Activated T-helper 2 cell treated with anti-CD3 and anti-CD28 coated beads, Interferon-gamma antibody, Interleukin-2, Interleukin-4, amounts not matched to agents 10 μg/mL and 5 μg/mL and 100 μg/mL, durations not matched to agents 14 hours and 24 hours and 36 hours (primary cell): Measurements from ENCODE around the gene MARCOL. TPM values are rescaled to one million over a fixed set of nuclear protein-coding genes. Genes with fewer than 3 reads are reported as not detected.

ENCODE experiments used
- DNase-seq: peaks from one replicate; pipeline ENCODE4 v3.0.0; 2021; ENCODE audit warnings: low spot score
- H3K27ac Mint-ChIP-seq: one replicate; pipeline ENCODE4 v1.8.0; 2021; ENCODE audit warnings: mixed read lengths
- H3K27me3 Mint-ChIP-seq: one replicate; pipeline ENCODE4 v1.8.0; 2021; ENCODE audit warnings: low read depth, mixed read lengths
- H3K36me3 Mint-ChIP-seq: one replicate; pipeline ENCODE4 v1.8.0; 2021; ENCODE audit warnings: low read depth, mixed read lengths
- H3K4me1 Mint-ChIP-seq: one replicate; pipeline ENCODE4 v1.8.0; 2021; ENCODE audit warnings: low read depth, mixed read lengths
- H3K4me3 Mint-ChIP-seq: one replicate; pipeline ENCODE4 v1.8.0; 2021; ENCODE audit warnings: low read depth, mild to moderate bottlenecking, moderate library complexity, mixed read lengths
- H3K9me3 Mint-ChIP-seq: one replicate; pipeline ENCODE4 v1.8.0; 2021; ENCODE audit warnings: mixed read lengths
- intact Hi-C: fragments of 100-400 bp; cut with micrococcal nuclease; formaldehyde crosslinking; loops from one replicate; pipeline ENCODE4 v1.15.1; 2023
- total RNA-seq: library from RNA; stranded (reverse); gene quantifications from 2 replicates; pipeline ENCODE4 v1.2.3, GENCODE V29; 2022

MARCOL gene, protein sequence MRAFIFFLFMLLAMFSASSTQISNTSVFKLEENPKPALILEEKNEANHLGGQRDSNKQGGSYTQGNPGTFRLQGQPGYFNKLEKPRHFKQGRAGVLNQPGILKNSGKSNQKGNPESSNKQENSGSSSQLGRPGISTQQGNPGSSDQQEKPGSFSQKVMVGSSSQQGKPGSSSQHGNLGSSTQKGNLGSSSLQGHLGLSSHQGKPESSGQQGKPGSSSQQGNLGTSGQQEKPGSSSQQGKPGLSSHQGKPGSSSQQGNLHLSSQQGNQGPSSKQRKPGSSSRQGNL
- not detected in 2 replicates for total RNA-seq

DNA sequence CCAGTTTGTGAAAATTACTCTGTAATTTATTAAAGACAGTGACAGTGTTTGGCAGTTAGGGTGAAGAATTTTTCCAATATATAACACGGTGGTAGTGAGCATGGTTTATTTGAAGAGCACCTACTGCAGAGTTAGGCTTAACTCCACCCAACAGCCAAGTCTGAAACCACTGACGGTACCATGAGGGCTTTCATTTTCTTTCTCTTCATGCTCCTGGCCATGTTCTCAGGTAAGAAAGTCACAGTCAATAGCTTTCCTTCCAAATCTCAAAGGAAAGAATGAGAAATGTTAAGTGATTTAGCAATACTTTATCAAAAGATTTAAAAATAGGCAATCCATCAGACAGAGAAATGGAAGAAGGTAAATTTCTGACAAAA lies at the start of gene MARCOL:
Gene MARCOL (plus strand): TSS at position 108 of the 377 bp plus-strand sequence. CDS start 73 bp downstream, at position 181.
- no peak for DNase-seq
- Mint-ChIP-seq H3K27ac (no peak within 1 kb of the TSS), H3K4me1 (no peaks in the 10 kb centered on the region), H3K36me3 (no peaks in the 10 kb centered on the region), H3K27me3 (no peaks in the 10 kb centered on the region), H3K9me3 (no peaks in the 10 kb centered on the region), H3K4me3 (no peak within 1 kb of the TSS)
- intact Hi-C loops: no loop called here

DNA sequence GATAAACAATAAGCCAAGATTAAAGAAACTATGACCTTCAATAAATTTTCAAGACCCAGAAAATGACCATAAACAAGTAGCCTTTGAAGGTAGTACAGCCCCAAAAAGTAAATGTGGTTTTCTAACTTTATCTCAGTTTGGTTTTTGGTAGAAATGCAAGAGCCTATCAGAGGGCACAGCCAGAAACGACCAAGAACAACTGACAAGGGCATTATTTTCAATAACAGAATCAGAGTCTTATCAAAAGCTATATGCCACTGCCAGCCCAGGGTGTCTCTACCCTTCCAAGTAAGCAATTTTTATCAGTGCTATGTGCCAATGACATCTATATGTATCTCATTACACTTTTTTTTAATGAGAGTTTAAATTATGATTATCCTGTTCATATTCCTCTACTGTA lies 47.3 kb upstream of the MARCOL start:
- no peak for DNase-seq
- intact Hi-C loops: no loop called here
- H3K9me3 Mint-ChIP-seq: no peaks in the 10 kb centered on the region
- H3K4me3 Mint-ChIP-seq: no peak overlapping the region
- peaks cover 3% of the 10 kb centered on the region for H3K27me3 Mint-ChIP-seq
- H3K27ac Mint-ChIP-seq: no peak overlapping the region
- H3K36me3 Mint-ChIP-seq: no peaks in the 10 kb centered on the region
- peaks cover 7% of the 10 kb centered on the region for H3K4me1 Mint-ChIP-seq

DNA sequence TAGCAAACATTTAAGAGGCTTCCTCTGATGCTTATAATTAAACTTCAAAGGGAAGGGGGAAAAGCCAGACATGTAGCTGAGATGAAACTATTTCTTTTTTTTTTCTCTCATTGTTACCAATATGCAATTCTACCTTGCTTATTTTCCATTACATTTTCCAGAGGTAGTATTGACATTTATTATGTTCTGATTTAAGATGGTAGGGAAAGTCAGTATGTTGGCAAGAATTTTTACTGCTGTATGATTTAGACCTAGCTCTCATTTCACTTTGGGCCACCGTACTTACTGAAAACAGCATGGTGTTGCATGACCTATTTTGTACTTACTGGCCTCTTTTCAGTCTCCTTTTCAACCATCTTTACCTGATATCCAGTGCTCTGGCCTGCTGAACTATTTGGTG lies 45.1 kb upstream of the MARCOL start:
- Mint-ChIP-seq H3K4me1 (peaks cover 3% of the 10 kb centered on the region), H3K27me3 (peaks cover 3% of the 10 kb centered on the region), H3K4me3 (no peak overlapping the region), H3K36me3 (no peaks in the 10 kb centered on the region), H3K27ac (no peak overlapping the region), H3K9me3 (no peaks in the 10 kb centered on the region)
- DNase-seq: no peak
- intact Hi-C loops: no loop called here

DNA sequence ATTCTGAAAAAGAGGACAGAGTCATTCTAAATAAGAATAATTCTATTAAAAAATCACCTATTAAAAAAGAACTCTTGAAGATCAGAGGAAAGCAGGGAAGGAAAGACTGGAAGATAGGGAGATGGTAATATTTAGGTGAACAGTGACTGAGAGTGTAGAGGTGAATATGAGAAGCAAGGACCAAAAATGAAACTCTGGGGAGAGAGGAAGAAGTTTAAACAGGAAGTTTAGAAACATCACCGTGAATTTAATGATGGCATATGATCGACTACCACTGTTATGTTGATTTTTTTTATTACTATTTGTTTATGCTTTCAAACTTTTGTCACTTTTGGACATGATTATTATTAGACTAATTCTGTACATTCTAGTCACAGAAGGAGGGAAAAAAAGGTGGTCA lies 37.2 kb upstream of the MARCOL start:
- H3K36me3 Mint-ChIP-seq: no peaks in the 10 kb centered on the region
- H3K27ac Mint-ChIP-seq: no peak overlapping the region
- peaks cover 4% of the 10 kb centered on the region for H3K27me3 Mint-ChIP-seq
- intact Hi-C loops: no loop called here
- H3K9me3 Mint-ChIP-seq: no peaks in the 10 kb centered on the region
- H3K4me1 Mint-ChIP-seq: no peaks in the 10 kb centered on the region
- H3K4me3 Mint-ChIP-seq: no peak overlapping the region
- no peak for DNase-seq

DNA sequence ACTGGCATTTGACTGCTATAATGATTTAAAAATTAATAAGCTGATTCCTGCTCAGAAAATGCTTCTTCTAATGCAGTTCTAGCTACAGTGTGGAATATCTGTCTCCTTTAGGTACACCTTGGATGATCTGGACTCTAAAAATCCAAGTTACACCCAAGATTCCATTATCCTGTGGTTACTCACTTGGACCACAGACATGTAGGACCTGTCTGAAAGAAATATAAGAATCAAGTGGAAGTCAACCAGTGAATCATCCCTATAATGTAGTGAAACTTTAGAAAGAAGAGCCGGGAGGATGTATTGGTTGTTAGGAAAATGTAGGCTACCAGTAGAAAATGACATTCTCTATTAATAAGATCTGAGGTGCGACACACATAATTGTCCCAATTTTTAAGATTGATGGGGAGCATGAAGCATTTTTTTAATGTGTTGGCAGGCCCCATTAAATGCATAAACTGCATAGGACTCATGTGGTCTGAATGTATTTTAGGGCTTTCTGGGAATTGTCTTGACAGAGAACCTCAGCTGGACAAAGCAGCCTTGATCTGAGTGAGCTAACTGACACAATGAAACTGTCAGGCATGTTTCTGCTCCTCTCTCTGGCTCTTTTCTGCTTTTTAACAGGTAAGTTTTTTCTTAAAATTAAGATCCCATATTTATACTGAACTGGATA lies 35.7 kb upstream of the MARCOL start, which contains the start of gene SPINK6:
Gene SPINK6 (plus strand): TSS at position 512 of the 673 bp plus-strand sequence. CDS start 55 bp downstream, at position 567.
- H3K36me3 Mint-ChIP-seq: no peaks in the 10 kb centered on the region
- peaks cover 4% of the 10 kb centered on the region for H3K27me3 Mint-ChIP-seq
- no peaks in the 10 kb centered on the region for H3K9me3 Mint-ChIP-seq
- H3K4me3 Mint-ChIP-seq: no peak within 1 kb of the TSS
- no peak for DNase-seq
- no peaks in the 10 kb centered on the region for H3K4me1 Mint-ChIP-seq
- no peak within 1 kb of the TSS for H3K27ac Mint-ChIP-seq
- intact Hi-C loops: no loop called here

DNA sequence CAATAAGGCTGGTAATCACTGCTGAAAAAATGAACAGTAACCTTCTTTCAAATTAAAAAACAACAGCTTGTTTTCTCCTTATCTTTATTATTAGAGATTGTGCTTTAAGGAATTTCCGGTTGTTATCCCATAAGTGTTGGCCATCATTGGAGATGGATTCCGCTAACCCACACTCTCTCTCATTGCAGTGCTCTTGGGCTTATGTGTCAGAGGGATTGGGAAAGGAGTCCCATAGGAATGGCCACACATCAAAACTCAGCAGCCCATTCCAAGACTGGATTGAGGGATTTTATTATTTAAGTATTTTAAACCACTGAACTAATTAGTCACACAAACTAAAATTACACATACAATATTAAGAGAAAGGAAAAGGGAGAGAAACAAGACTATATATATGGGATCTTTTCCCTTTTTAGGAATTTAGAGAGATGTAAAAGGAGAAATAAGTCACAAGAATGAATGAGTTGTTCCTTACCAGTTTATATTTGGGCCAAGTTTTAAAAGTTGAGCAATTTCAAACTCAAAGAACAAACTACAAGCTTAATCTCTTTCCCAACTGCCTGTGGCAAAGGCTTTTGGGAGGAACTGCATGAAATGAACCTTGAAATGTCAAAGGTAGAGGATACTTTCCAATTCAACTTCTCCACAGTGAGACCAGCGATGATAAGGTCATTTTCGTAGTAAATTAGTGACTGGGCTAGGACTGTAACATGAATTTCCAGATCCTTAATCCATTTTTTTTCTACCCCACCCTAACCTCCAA lies 33.1 kb upstream of the MARCOL start:
- Mint-ChIP-seq H3K27ac (no peak overlapping the region), H3K27me3 (no peaks in the 10 kb centered on the region), H3K36me3 (no peaks in the 10 kb centered on the region), H3K4me1 (no peaks in the 10 kb centered on the region), H3K9me3 (no peaks in the 10 kb centered on the region), H3K4me3 (no peak overlapping the region)
- intact Hi-C loops: no loop called here
- DNase-seq: no peak

DNA sequence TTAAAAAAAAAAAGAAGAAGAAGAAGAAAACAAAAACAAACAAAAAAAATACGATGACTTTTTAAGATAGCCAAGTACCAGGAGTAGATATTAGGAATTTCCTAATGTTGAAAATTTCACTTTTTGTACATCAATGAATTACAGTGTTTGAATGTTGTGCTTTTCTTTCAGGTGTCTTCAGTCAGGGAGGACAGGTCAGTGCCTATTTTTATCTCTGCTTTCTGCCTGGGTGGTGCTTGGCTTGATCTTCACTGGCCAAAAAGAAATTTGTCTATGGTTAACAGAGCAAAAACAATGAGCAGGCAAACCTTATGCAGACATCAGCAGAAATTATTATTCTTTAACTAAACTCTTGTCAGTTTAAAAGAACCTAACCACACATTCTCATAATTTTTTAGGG lies 32.5 kb upstream of the MARCOL start:
- no peak for DNase-seq
- Mint-ChIP-seq H3K4me1 (no peaks in the 10 kb centered on the region), H3K4me3 (no peak overlapping the region), H3K27me3 (no peaks in the 10 kb centered on the region), H3K36me3 (no peaks in the 10 kb centered on the region), H3K27ac (no peak overlapping the region), H3K9me3 (no peaks in the 10 kb centered on the region)
- intact Hi-C loops: no loop called here

DNA sequence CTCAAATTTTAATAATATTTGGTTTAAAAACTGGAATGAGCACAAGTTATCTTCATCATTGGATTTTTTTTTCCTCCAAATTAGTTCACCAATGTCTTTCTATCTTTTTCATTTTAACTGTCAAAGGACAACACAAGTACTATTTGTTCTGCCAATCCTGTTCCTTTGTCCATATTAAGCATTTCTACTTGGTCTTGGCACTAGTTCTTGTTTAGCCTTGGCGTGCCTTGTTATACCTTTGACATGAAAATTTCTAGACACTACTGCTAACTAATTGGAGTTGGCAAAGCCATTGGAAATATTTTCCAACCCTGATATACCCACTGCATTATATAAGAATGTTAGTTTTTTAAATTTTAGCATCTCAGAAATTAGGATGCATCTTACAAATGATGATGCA lies 31.7 kb upstream of the MARCOL start:
- H3K27ac Mint-ChIP-seq: no peak overlapping the region
- no peaks in the 10 kb centered on the region for H3K4me1 Mint-ChIP-seq
- intact Hi-C loops: no loop called here
- H3K36me3 Mint-ChIP-seq: no peaks in the 10 kb centered on the region
- no peak for DNase-seq
- H3K27me3 Mint-ChIP-seq: peaks cover 3% of the 10 kb centered on the region
- no peaks in the 10 kb centered on the region for H3K9me3 Mint-ChIP-seq
- no peak overlapping the region for H3K4me3 Mint-ChIP-seq

DNA sequence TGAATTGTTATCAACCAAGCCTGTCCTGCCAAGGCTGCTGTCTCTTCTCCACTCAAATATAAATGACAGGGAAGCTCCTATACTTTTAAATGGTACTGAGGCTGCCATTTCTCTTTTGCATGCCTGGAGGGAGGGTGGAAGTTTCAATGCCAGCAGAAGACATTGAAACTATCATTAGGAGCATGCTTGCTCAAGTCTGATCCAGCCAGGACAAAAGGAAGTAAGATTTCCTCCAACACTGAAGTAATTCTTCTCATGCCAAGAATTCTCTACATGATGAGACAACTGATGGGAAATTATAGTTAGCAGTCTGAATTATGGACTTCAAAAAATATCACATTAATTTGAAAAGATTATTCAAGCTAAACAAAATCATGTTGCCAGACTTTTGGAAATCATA lies 30.1 kb upstream of the MARCOL start:
- intact Hi-C loops: no loop called here
- Mint-ChIP-seq H3K27me3 (peaks cover 4% of the 10 kb centered on the region), H3K36me3 (no peaks in the 10 kb centered on the region), H3K4me3 (no peak overlapping the region), H3K4me1 (no peaks in the 10 kb centered on the region), H3K27ac (no peak overlapping the region), H3K9me3 (no peaks in the 10 kb centered on the region)
- DNase-seq: no peak

DNA sequence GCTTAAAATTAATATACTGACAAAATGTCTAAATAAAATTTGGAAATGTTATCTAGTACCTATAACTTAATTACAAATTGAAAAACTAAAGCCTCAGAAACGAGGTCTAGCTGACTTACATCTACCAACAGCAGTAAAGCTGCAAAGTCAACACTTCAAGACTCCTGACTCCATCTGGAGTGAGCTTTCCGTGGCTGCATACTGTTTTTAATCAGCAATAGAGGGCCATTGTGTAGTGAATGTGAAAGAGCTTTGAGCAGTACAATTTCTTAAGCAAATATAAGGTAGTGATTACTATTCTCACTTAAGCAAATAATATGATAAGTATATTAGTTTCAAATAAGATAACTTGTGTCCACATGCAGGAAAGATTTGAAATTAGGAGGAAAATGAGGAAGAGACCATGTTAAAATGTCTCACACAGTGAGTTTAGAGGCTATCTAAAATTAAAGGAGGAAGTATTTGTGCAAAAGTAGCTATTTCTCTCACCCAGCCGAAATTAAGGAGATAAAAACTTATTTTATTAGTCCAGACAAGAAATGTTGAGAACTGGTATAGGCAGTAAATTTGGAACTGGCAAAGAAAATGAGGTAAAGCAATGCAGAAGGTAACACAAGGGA lies 29.1 kb upstream of the MARCOL start:
- no peak for DNase-seq
- intact Hi-C loops: no loop called here
- Mint-ChIP-seq H3K36me3 (no peaks in the 10 kb centered on the region), H3K27me3 (peaks cover 4% of the 10 kb centered on the region), H3K27ac (no peak overlapping the region), H3K4me3 (no peak overlapping the region), H3K9me3 (no peaks in the 10 kb centered on the region), H3K4me1 (no peaks in the 10 kb centered on the region)

DNA sequence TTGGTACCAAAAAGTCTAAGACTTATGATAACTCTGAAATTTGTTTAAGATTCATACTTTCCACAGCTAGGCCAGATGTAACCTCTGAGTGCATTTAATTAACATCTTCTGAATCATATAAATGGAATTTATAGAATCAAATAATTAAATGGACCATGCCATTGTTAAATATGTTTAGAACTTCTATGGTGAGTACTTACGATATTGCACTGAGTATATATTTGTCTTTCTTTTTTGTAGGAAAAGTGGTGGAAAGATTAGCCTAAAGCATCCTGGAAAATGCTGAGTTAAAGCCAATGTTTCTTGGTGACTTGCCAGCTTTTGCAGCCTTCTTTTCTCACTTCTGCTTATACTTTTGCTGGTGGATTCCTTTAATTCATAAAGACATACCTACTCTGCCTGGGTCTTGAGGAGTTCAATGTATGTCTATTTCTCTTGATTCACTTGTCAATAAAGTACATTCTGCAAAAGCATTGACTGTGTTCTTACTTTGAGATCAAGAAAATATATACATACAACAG lies 23.6 kb upstream of the MARCOL start:
- no peaks in the 10 kb centered on the region for H3K9me3 Mint-ChIP-seq
- peaks cover 4% of the 10 kb centered on the region for H3K27me3 Mint-ChIP-seq
- no peak overlapping the region for H3K4me3 Mint-ChIP-seq
- no peaks in the 10 kb centered on the region for H3K36me3 Mint-ChIP-seq
- DNase-seq: no peak
- H3K27ac Mint-ChIP-seq: no peak overlapping the region
- intact Hi-C loops: no loop called here
- H3K4me1 Mint-ChIP-seq: no peaks in the 10 kb centered on the region

DNA sequence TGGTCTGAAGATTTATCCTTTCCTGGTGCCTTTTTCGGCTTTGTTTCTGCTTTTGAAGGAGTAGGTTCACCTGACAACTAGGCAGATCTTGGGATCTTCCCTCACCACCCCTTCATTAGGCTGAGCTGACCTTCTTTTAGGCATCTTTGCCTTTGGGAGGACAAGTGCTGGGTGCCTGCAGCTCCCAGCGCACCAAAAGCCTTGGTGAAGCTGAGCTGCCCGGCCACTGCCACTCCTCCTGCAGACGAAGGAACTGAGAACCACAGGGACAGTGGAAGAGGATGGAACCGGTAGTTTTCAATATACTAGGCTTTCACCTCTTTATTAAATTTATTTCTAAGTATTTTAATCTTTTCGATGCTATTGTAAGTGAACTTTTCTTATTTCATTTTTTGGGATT lies 16.8 kb upstream of the MARCOL start:
- intact Hi-C loops: no loop called here
- no peaks in the 10 kb centered on the region for H3K4me1 Mint-ChIP-seq
- no peaks in the 10 kb centered on the region for H3K27me3 Mint-ChIP-seq
- no peaks in the 10 kb centered on the region for H3K36me3 Mint-ChIP-seq
- no peaks in the 10 kb centered on the region for H3K9me3 Mint-ChIP-seq
- no peak overlapping the region for H3K4me3 Mint-ChIP-seq
- no peak overlapping the region for H3K27ac Mint-ChIP-seq
- no peak for DNase-seq
